ENCODE results near the gene NEK11.
"Not testable (repeated sequence)": the region's sequence is repeated elsewhere in the genome, so short reads cannot be mapped to it uniquely, and the experiment has no call there.

The NEK11 gene

DNA sequence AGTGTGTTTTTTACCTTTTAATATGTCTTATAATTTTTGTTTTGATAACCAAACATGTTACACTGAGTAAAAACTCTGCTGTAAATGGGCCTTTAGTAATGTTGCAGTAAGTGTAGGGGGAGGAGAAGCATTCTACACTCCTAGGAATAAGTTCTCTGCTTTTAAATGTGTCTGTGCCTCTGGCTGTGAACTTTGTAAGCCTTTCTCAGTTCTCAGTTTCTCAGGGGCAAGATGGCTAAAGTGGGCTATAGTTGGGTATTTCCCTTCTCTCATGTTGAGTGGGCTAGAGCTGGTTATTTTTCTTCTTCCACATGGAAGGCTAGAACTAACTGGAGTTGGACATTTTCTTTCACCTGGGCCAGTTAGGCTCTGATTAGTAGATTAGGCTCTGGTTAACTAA, 279.6 kb downstream of the NEK11 start:
- no peak for DNase-seq (ENCODE audit: low spot score)

DNA sequence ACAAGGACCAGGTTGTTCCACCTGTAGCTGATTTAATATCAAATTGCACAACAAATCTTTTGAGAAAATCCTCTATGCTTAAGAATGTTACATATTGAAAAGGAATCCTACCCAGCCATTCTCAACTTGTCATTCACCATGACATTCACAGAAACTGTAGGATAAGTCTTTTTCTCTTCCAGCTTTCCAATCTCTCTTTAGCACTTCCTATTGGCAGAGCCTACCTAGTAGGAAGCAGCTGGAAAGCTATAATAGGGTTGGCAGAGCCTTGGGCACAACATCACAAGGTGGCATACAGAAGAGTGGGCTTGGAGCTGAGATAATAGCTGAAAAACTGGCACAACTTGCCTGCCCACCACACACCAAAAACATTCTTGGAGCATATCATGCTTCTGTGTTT, 287.6 kb downstream of the NEK11 start:
- no peak for DNase-seq (ENCODE audit: low spot score)

DNA sequence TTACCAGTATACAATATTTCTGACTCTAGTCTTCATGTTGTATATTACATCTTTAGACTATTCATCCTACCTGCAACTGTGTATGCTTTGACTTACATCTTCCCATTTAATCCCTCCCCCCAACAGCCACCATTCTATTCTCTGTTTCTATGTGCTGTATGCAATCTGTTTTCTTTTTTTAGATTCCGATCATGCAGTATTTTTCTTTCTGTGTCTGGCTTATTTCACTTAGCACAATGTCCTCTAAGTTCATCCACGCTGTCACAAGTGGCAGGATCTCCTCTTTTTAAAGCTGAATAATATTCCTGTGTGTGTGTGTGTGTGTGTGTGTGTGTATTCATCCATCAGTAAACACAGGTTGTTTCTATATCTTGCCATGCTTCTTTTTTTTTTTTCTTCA, 288.5 kb downstream of the NEK11 start:
- no peak for DNase-seq (ENCODE audit: low spot score)

DNA sequence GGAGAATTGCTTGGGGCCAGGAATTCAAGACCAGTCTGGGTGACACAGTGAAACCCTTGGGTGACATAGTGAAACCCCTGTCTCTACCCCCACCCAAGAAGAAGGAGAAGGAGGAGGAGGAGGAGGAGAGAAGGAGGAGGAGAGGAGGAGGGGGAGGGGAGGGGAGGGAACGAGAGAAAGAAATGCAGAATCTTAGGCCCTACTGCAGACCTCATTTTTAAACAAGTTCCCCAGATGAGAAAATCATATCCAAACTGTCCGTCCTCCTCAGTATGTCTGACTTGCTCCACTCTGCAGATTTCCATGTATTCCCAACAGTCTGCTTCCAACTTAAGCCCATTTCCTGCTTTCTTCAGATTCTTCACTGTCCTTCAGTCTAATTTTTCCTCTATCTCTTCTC, 291.0 kb downstream of the NEK11 start:
- DNase-seq (ENCODE audit: low spot score) = no peak

DNA sequence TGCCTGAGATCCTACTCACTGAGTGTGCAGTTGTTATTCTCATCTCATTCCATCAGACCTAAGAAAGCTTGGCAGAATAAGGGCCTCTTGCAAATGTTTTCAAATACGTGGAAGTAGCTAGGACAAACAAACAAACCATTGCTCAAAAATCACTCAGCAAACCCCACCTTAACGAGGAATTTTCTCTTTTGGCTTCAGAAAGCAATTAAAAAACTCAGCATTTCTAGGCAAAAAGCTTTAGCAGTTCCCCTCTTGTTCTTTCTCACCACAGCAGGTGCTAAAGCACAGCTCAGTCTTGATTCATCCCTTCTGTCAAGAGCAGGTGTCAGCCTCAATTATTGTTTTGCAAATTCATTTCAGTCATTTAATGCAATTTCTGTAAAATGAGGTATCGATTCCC, 296.3 kb downstream of the NEK11 start:
- no peak for DNase-seq (ENCODE audit: low spot score)

DNA sequence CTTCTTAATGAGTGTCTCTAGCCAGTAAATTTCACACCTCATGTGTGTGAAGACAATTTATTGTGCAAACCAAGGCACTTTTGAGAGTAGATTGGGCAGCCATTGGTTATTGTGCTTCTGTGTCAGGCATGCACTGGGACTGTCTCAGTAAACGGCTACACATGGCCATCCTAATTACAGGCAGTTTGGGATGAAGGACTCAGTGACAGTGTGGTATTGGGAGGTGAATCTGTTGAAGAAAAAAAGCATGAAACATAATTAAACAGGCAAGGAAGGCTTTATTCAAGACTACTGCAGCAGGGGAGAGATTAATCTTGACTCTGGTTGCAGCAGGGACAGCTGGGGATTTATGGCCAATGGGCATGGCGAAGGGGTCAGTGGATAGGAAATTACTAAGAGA, 297.1 kb downstream of the NEK11 start:
- DNase-seq (ENCODE audit: low spot score) = no peak

DNA sequence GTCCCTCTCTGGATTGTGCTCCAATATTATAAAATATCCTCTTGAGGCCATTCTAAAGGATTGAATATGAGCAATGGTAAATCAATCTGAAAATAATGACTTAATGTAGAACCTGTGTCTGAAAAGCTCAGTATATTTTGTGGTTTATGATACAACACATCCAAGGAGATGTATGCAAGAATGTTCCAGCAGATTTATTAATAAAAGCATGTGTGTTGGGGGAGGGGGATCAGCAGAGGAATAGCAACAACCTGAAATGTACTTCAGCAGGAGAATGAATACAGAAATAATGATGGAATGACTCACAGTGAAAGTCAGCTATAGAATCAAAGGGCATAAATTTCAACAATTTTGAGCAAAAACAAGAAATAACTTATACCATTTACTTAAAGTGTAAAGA, 298.2 kb downstream of the NEK11 start:
- no peak for DNase-seq (ENCODE audit: low spot score)

DNA sequence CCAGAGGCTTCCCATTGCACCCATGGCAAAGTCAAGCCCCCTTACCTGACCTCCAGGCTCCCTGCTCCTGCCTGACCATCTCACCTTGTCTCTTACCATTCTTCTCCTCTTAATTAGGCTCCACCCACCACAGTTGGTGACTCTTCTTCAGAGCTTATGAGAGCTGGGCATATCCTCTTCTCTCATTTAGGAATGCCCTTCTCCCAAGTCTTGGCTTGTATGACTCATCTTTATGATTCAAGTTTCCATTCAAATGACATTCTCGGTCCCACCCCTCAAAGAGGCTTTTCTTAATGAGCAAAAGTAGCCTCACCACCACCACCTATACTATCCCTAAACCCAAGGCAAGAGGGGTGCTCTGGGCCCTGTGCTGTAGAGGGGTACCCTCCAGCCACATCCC, 299.6 kb downstream of the NEK11 start:
- DNase-seq (ENCODE audit: low spot score) = no peak

DNA sequence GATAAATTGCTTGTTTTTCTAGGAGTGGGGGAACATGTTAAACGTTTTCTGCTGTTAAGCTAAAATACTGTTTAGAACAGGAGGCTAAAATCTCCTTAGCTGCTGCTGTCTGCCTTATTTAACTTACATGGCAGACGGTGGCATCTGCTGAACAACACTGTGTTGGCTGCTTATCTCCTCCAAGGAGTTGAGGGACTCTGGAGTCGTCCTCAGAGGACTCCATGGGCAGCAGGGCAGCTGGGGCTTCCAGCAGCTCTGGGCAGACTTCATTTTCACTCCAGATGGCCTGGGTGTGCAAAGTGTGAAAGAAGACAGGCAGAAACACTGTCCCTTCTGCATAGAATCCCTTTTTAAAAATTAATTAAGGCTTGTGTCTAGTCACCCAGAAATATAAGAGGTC, 302.0 kb downstream of the NEK11 start:
- no peak for DNase-seq (ENCODE audit: low spot score)

DNA sequence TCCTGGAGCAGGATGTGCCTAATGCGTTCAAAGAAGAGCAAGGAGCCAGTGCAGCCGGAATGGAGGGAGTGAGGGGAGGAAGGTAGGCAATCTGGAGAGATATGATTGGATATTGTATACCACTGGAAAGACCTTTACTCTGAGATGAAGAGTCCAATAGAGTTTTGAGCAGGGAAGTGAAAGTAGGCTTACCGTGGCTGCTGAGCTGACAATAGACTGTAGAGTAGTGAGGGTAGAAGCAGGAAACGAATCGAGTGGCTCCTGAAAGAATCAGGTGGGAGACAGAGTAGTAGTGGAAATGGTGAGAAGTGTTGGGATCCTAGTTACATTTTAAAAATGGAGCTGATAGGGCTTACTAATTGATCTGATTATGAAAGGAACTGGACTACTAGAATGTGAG, 303.1 kb downstream of the NEK11 start:
- no peak for DNase-seq (ENCODE audit: low spot score)

DNA sequence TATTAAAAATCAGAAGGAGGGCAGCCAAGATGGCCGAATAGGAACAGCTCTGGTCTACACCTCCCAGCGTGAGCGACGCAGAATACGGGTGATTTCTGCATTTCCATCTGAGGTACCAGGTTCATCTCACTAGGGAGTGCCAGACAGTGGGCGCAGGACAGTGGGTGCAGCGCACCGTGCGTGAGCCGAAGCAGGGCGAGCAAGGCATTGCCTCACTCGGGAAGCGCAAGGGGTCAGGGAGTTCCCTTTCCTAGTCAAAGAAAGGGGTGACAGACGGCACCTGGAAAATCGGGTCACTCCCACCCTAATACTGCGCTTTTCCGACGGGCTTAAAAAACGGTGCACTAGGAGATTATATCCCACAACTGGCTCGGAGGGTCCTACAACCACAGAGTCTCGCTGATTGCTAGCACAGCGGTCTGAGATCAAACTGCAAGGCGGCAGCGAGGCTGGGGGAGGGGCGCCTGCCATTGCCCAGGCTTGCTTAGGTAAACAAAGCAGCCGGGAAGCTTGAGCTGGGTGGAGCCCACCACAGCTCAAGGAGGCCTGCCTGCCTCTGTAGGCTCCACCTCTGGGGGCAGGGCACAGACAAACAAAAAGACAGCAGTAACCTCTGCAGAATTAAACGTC, 304.9 kb downstream of the NEK11 start:
- not testable (repeated sequence) for DNase-seq (ENCODE audit: low spot score)

DNA sequence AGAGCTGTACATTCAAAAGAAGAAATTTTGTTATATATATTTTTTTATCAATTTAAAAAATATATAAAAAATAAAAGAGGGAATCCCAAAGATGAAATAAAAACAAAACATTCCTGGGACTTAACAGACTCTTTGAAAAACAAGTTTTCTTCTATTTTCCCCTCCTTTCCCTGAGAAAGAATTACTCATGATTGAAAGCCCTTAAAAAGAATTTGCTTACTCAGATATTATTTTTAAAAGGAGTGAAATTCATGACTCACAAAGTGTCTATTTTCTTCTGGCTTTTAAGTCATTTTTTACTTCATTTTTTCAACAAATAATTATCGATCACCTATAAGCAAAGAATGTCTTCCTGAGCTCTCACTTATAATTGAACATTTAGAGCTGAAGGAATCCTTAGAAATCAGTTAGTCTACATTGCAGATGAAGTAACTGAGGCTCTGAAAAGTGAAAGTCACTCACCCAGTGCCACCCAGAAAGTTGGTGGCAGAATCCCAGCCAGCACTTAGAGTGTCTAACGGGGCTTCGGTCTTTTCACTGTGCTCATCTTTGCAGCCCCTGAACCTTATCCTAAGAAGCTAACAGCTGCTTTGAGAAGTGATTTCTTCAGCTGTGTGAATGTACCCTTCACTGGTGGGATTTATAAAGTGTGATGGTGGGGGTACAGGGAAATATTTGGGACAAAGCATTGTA, 312.4 kb downstream of the NEK11 start:
- no peak for DNase-seq (ENCODE audit: low spot score)

DNA sequence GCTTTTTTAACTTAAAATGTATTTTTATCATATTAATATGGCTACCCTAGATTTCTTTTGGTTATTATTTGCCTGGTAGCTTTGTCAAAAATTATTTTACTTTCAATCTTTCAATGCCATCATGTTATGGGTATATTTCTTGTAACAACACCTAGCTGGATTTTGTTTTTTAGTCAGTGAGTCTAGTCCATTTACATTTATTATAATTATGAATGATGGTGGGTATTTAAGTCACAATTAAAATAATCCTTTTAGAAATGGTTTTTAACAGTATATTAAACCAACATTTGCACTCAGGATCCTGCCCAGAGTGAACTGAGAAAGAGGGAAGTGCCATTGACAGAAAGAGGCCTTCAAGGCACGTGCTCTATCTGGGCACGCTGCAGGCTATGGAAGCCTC, 315.1 kb downstream of the NEK11 start:
- no peak for DNase-seq (ENCODE audit: low spot score)

DNA sequence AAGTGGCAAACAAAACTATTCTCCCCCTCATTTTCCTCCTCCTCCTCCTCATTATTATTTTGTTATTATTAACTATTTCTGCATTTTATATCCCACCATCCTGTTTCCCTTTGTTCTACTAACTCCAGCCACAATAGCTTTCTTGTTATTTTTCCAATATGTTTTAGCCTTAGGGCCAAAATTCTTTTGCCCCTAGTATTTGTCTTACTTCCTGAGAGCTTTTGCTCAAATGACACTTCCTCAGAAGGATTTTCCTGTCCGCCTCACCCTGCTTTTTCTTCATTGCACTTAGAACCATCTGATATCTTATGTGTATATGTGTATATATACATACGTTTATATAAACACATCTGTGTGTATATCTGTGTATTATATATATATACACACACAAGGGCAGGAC, 322.2 kb downstream of the NEK11 start:
- DNase-seq (ENCODE audit: low spot score) = no peak

DNA sequence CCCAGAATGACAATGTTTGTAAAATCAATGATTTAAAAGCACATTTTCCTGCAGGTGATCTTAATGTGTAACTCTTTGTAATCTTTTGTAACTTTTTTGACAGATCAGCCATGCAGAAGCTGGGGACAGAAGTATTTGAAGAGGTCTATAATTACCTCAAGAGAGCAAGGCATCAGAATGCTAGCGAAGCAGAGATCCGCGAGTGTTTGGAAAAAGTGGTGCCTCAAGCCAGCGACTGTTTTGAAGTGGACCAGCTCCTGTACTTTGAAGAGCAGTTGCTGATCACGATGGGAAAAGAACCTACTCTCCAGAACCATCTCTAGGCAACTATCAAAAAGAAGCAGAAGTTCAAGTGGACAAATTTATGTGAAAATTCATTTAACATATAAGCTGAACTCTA, 322.8 kb downstream of the NEK11 start:
- DNase-seq (ENCODE audit: low spot score) = no peak

DNA sequence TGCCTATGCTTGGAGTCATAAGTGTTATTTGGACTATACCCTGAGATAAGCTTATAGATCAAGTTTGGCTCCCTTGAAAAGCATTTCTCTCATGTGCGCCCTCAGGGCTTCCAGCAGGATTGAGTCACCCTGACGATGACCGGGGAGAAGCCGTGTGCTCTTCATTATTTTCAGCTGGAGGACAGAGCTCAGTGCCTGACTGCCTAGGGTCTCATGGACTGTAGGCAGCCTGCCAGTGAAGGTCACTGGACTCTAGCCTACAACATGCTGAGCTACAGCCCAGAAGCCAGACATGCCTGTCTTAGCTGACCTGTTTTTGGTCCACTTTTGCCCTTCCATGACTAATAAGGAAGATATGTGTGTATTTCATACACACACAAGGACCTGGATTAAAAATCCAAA, 323.3 kb downstream of the NEK11 start:
- DNase-seq (ENCODE audit: low spot score) = no peak

DNA sequence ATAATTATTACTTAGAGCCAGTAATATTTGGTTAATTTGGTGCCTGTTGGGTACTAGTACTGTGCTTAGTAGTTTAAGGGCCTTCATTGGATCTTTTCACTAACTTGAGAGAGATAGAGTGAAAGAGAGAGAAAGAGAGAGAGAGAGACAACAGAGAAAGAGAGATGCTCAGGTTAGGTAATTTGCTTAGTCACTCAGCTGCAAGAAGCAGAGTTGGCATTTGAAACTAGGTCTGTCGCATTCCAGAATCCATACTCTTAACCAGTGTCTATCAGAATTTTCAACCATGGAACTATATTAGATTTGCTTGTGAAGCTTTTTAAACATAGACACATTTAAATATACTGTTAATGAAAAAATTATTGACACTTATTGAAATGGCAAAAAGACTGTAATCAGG, 323.8 kb downstream of the NEK11 start:
- no peak for DNase-seq (ENCODE audit: low spot score)

DNA sequence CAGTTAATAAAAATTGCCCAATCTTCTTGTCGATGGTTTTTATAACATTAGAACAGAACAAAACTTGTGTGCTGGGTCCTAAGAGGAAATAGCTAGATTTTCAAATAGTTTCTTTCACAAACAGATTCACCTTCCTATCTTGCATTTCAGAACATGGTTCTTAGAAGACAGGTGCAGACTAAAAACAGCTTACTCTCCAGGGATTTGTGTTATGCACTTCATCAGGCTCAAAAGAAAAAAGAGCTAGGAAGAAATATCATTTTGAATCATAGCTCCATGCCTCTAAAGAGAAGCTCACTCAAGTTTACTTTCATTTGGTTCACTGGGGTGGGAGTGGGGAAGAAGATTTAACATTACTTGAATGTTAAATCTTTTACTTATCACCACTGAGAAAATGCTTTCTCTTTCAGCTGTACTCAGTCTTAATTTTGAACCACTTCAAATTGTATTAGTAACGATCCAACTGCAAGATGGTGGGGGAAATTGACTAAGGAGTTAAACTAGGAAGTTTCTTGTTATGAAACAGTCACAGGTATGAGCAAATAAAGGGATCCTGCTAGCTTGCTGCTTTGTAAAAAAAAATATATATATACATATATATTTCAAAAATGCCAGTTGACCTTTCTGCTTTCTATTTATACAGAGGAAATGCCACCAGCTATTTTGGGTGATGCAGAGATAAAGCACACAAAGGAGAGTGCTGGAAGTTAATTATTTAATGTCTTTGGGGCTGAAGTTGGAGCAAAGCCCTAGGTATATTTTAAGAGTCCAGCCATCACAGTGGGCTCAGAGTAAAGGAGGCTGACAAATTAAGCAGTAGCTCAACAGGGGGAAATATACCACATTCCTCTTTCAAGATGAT, 326.6 kb downstream of the NEK11 start:
- no peak for DNase-seq (ENCODE audit: low spot score)

DNA sequence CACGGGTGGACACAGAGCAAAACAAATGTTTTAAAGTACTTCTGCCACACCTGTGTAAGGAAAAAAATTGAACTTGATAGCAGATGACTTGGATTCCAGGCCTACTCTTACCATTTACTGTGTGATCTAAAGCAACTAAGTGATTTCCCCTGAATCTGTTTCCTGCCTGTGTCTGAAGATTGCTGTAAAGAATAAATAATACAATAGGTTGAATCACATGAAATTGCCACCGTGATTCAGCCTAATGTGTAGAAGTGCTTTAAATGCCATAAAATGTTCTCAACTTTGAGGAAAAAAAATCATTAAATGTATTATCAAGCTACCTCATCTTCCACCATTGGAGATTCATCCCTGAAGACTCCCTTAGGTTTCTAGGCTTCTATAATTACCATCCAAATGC, 327.3 kb downstream of the NEK11 start:
- DNase-seq (ENCODE audit: low spot score) = no peak

DNA sequence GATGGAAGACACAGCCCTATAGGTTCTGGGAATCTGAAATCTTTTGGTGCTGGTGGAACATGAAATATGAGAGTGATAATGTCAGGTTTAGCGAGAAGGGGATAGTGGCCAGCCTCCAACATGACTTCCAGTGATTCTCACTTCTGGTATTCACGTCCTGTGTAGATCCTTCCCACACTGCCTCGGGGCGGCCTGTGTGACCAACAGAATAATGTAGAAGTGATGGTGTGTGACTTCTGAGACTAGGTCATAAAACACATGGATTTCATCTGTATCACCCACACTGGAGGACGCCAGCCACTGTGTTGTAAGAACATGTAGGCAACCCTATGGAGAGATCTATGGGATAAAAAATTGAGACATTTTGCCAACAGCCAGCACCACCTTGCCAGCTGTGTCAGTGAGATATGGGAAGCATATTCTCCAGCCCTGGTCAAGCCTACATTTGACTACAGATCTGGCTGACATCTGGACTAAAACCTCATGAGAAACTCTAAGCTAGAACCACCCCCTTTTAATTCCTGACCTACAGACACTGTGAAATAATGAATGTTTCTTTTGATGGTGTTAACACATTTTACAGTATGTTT, 329.4 kb downstream of the NEK11 start:
- no peak for DNase-seq (ENCODE audit: low spot score)

DNA sequence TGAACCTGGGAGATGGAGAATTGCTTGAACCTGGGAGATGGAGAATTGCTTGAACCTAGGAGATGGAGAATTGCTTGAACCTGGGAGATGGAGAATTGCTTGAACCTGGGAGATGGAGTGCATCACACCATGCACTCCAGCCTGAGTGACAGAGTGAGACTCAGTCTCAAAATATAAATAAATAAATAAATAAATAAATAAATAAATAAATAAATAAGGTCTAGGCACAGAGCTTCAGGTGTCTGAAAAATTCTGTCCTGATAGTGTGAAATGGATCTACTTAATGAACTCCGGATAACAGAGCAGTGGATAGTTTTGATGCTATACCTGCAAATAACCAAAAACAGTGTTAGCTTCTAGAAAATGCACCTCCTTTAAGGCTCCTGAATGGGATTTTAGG, 330.6 kb downstream of the NEK11 start:
- DNase-seq (ENCODE audit: low spot score) = no peak

DNA sequence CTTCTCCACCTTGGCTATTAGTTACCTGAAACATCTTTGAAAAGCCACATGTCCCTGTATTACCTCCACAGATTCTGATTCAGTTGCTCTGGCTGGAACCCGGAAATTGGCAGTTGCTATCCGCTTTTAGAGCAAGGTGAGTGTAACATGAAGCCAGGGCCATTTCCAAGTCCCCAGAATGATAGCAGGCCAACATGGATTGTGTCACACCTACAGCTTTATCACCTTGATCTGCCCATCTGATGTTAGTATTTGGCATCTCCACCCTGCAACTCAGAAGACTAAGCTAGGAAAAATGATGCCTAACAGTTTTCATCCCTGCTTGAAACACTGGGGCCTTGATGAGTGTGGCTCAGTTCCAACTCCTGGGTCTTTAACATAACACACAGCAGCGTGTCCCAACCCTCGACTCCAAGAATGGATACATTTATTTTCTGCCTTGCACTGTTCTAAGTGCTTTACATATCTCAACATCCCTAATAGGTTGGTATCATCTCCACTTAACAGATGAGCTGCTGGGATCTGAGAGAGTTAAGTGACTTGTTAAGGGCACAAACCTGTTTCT, 333.6 kb downstream of the NEK11 start:
- DNase-seq (ENCODE audit: low spot score) = no peak

DNA sequence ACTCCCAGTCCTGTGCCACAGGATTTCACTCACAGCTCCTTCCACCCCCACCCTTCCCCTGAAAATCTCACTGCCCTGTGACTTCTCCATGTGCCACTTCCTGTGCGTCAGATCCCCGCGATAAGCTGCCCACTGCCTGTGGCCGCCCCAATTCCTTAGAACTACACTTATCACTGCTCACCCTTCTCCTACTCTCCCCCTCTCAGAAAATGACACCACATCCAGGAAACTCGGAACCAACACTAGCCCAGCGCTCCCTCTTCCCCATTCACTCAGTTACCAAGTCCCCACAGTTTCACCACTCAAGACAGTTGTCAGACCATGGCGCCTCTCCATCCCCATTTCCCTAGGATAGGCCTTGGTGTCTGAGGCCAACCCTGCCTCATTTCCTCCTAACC, 334.4 kb downstream of the NEK11 start:
- not testable (repeated sequence) for DNase-seq (ENCODE audit: low spot score)

All from iPS-NIHi11 (cell line).